Stimulated activated CD8-positive, alpha-beta memory T cell treated with anti-CD3 and anti-CD28 coated beads, Interleukin-15, amount 100 ng/mL, for 48 hours (primary cell): Measurements from ENCODE around the gene FAM83C.
"Not testable (repeated sequence)": the region's sequence is repeated elsewhere in the genome, so short reads cannot be mapped to it uniquely, and the experiment has no call there.

Experiments
- DNase-seq, 2 donors: peaks; one replicate each; pipeline ENCODE4 v3.0.0-alpha.2; 2020; ENCODE audit warnings: low read depth in 2 of 2

The FAM83C gene

DNA sequence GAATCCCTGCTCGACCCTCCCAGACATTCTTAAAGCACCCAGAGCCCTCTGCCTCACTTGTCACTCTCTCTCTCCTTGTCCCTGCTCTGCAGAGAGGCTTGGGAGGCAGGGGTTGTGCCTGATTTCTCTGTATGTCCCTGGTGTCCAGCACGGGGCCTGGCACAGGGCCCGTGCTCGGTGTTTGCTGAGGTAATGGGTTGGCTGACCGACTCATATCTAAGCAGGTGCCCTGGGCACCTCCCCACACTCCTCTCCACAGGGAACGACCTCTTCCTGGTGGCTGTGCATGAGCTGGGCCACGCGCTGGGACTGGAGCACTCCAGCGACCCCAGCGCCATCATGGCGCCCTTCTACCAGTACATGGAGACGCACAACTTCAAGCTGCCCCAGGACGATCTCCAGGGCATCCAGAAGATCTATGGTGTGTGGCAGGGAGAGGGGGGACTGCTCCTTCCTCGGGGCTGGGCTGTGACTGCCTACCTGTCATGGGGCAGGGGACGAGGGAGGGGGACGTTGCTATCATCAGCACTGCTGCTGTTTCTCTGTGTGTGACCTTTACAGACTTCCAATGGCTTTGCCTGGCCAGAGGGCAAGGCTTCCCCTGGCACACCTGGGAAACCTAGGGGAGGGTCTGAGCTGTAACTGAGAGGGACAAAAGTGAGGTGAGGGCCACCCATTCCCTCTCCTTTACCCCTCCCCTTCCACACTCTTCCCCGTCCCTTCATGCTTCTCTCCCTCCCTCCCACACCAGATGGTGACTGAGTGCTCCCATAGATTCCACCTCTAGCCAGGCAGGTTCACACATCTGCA is 28.5 kb downstream of the FAM83C start:
- no peak for DNase-seq

GRCh38 chr20:35262731-35263531 is 29.3 kb downstream of the FAM83C start:
- not testable (repeated sequence) for DNase-seq

GRCh38 chr20:35262321-35262720 is 29.9 kb downstream of the FAM83C start:
- DNase-seq: not testable (repeated sequence)

- no peak for DNase-seq
Measured at GRCh38 chr20:35260426-35260825, 31.8 kb downstream of the FAM83C start.

DNA sequence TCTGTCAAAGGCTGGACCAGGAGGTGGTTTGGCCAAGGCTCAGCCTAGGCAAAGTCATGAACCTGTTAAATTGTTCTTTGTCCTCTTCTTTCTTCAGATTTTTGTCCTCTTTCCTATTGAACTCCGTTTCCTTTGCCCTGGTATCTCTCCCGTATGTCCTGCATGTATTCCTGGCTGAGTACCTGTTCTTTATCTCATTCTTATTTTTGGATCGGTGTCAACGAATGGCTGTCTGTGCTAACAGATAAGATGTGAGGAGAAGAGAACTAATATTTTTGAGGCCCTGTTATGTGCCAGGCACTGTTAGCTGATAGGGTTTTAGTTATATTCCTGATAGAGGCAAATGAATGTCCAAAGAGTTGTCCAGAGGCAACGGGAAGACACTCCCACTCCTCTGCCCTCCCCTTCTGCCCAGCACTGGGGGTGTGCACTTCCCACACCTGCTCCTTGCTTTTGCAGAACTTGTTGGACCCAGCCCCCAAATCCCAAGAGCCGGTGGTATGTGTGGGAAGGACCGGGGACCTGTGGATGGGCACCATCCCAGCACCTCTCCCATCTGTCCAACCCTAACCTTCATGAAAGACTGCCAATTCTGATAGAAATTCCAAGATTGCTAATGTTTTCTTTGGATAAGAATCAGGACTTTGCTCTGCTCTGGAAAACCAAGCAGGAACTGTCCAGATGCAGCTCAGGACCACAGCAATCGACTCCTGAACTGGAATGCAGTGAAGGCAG is 34.9 kb downstream of the FAM83C start:
- no peak for DNase-seq

GRCh38 chr20:35254448-35254999 is 37.7 kb downstream of the FAM83C start:
- no peak for DNase-seq

- no peak for DNase-seq
Measured at GRCh38 chr20:35253010-35253409, 39.2 kb downstream of the FAM83C start.

DNA sequence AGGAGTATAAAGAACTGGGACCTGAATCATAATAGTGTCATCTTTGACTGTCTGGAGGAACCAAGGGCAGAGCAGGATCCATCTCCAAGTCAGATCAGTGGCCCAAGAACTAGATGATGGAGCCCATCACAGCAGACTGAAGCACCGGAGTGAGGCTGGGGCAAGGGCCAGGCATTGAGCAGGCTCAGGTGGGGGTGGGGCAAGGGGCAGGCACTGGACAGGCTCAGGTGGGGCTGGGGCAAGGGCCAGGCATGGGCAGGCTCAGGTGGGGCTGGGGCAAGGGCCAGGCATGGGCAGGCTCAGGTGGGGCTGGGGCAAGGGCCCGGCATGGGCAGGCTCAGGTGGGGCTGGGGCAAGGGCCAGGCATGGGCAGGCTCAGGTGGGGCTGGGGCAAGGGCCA is 39.6 kb downstream of the FAM83C start:
- DNase-seq: not testable (repeated sequence)

GRCh38 chr20:35252037-35252461 is 40.2 kb downstream of the FAM83C start:
- DNase-seq: no peak

GRCh38 chr20:35251613-35251940 is 40.6 kb downstream of the FAM83C start:
- DNase-seq: no peak

- DNase-seq: no peak
Measured at GRCh38 chr20:35248641-35249475, 43.4 kb downstream of the FAM83C start.

- DNase-seq: no peak
Measured at GRCh38 chr20:35246723-35247122, 45.5 kb downstream of the FAM83C start.

DNA sequence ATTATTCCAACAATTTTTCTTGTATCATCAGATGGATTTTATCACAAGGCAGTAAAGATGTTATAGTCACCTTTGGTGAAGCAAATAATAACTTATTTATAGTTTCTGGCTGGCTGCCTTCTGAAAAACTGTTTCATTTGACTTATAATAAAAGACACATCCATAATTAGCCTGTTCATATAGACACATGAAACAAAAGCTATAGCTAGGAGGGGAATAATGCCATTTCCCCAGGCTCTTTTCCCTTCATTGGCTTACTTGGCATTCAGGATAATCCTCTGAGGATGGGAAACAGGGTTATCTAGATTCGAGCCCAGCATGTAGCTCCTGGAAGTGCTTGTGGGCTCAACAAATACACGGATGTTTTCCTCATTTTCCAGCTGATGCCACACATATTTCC is 48.2 kb downstream of the FAM83C start:
- no peak for DNase-seq

DNA sequence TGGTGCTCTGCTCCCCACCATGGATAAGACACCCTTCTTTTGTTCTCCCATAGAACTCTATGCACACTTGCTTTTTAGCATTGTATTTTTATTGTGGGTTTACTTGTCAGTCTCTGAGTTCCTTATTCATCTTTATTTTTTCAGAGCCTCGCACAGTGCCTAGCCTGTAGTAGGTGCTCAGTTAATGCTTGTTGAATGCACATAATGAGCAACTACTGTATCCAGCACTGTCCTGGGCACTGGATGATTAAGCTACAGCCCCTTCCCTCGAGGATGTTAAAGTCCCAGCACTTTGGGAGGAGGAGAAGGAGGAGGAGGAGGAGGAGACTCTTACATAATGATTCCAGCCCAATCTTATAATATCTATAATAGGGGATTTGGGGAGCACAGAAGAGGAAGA is 48.9 kb downstream of the FAM83C start:
- DNase-seq: no peak

- DNase-seq: no peak
Measured at GRCh38 chr20:35240811-35241293, 51.4 kb downstream of the FAM83C start.

DNA sequence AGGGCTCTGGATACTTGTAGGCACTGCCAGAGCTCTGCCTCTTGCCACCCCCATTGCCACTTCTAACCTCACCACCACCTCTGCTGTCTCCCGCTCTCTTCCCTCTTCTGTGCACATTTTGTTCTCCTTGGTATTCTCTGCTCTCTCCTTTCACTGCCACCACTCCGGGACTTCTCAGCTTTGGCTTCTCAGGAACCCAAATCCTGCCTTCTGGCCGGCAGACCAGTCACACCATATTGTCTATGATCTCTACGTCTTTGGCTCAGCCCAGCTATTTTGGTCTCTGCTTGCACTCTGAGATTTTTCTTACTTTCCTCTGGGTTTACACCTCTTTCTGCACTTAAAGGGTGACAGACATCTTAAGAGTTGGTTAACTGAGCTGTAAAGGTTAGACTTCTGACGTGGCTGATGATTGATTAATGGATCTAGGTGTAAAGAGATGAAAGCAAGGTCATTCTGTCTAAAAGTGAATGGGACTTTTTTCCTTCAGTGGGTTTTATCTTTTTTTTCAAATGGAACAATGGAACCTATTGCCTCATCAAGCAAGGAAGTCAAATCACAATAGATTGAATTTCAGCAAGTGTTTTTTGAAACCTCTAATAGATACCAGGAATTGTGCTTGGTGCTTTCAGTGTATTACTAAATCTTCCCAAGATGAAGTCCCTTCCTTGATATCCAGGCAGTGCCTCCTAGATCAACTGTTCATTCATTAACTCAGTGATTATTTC is 52.0 kb downstream of the FAM83C start:
- no peak for DNase-seq

GRCh38 chr20:35238735-35239134 is 53.5 kb downstream of the FAM83C start:
- no peak for DNase-seq

- DNase-seq: no peak
Measured at GRCh38 chr20:35238170-35238569, 54.1 kb downstream of the FAM83C start.

DNA sequence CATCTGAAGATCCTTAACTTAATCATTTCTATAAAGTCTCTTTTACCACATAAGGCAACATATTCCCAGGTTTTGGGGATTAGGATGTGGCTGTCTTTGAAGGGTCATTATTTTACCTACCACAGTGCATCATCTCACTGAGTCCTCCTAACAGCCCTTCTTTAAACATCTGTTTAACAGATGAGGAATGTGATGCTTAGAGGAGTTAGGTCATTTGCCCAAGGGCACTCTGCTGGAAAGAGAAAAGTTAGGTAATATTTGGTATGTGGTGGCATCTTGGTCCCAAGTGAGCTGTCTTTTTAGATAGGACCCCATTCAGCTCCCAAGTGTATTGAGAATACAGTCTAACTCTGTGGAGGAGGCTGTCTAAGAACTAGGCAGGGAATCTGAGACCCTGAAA is 54.7 kb downstream of the FAM83C start:
- DNase-seq: no peak

- DNase-seq: no peak
Measured at GRCh38 chr20:35235881-35236280, 56.3 kb downstream of the FAM83C start.
